ENCODE data around the gene CISTR.

CISTR gene

GRCh38 chr12:53756300-53757100 is 4.7 kb upstream of the CISTR start:
- Histone ChIP-seq H3K27me3 (peaks cover 0 to 61% of the 10 kb centered on the region in 2 donors), H3K27ac (no peak overlapping the region), H3K4me1 (peaks cover 0 to 14% (median 6%) of the 10 kb centered on the region in 4 donors), H3K9me3 (no peaks in the 10 kb centered on the region), H3K36me3 (no peaks in the 10 kb centered on the region), H3K4me3 (no peak overlapping the region)
- intact Hi-C loops (cut with DNase I; ENCODE audit: low total_unique reads): no loop called here
- no peak for TF ChIP-seq CTCF (IDR thresholded peaks at IDR 0.05)
- no peak for DNase-seq

GRCh38 chr12:53755893-53756292 is 4.1 kb upstream of the CISTR start:
- H3K27ac ChIP-seq: no peak overlapping the region
- intact Hi-C loops (cut with DNase I; ENCODE audit: low total_unique reads): no loop called here
- peaks cover 0 to 61% of the 10 kb centered on the region in 2 donors for H3K27me3 ChIP-seq
- peaks cover 0 to 20% (median 12%) of the 10 kb centered on the region in 4 donors for H3K4me1 ChIP-seq
- H3K36me3 ChIP-seq: no peaks in the 10 kb centered on the region
- H3K9me3 ChIP-seq: no peaks in the 10 kb centered on the region
- TF ChIP-seq CTCF (IDR thresholded peaks at IDR 0.05): no peak
- no peak for DNase-seq
- no peak overlapping the region for H3K4me3 ChIP-seq

- peaks cover 0 to 61% of the 10 kb centered on the region in 2 donors for H3K27me3 ChIP-seq
- no peak overlapping the region for H3K27ac ChIP-seq
- DNase-seq: no peak
- intact Hi-C loops (cut with DNase I; ENCODE audit: low total_unique reads): no loop called here
- H3K36me3 ChIP-seq: no peaks in the 10 kb centered on the region
- no peak for TF ChIP-seq CTCF (IDR thresholded peaks at IDR 0.05)
- H3K9me3 ChIP-seq: no peaks in the 10 kb centered on the region
- no peak overlapping the region for H3K4me3 ChIP-seq
- H3K4me1 ChIP-seq: peaks cover 0 to 24% (median 17%) of the 10 kb centered on the region in 4 donors
Measured at GRCh38 chr12:53755451-53755891, 3.7 kb upstream of the CISTR start.

GRCh38 chr12:53754633-53755264 is 3.0 kb upstream of the CISTR start:
- intact Hi-C loops (cut with DNase I; ENCODE audit: low total_unique reads): no loop called here
- Histone ChIP-seq H3K9me3 (no peaks in the 10 kb centered on the region), H3K27me3 (peaks cover 0 to 60% of the 10 kb centered on the region in 2 donors), H3K4me1 (peaks cover 0 to 27% (median 17%) of the 10 kb centered on the region in 4 donors), H3K27ac (no peak overlapping the region), H3K36me3 (no peaks in the 10 kb centered on the region), H3K4me3 (no peak overlapping the region)
- TF ChIP-seq CTCF (IDR thresholded peaks at IDR 0.05): no peak
- no peak for DNase-seq

- H3K4me3 ChIP-seq: no peak overlapping the region
- no peak overlapping the region for H3K27ac ChIP-seq
- no peak for DNase-seq
- TF ChIP-seq CTCF (IDR thresholded peaks at IDR 0.05): no peak
- peaks cover 0 to 27% (median 17%) of the 10 kb centered on the region in 4 donors for H3K4me1 ChIP-seq
- peaks cover 0 to 58% of the 10 kb centered on the region in 2 donors for H3K27me3 ChIP-seq
- intact Hi-C loops (cut with DNase I; ENCODE audit: low total_unique reads): no loop called here
- H3K9me3 ChIP-seq: no peaks in the 10 kb centered on the region
- no peaks in the 10 kb centered on the region for H3K36me3 ChIP-seq
Measured at GRCh38 chr12:53754188-53754585, 2.4 kb upstream of the CISTR start.
